Endothelial cell of umbilical vein (primary cell): Measurements from ENCODE around the gene TNRC6A.

ENCODE experiments used
- CTCF ChIP-seq, 2 donors: IDR thresholded peaks; 1 replicate in 1 of 2; 2 replicates in 1 of 2; pipeline ENCODE4 v1.5.1; 2011; ENCODE audit warnings: low read length in 2 of 2, mild to moderate bottlenecking in 2 of 2, moderate library complexity in 2 of 2, control low read depth in 1 of 2, inconsistent platforms in 1 of 2, low read depth in 1 of 2; ENCODE audit not compliant: insufficient read depth in 1 of 2; ENCODE audit errors: extremely low read depth in 1 of 2
- EZH2 ChIP-seq: IDR thresholded peaks from 2 replicates; pipeline ENCODE4 v1.6.1; 2012; ENCODE audit warnings: borderline replicate concordance, low read depth, mild to moderate bottlenecking, moderate library complexity, low read length, inconsistent platforms; ENCODE audit not compliant: severe bottlenecking
- POLR2AphosphoS5 ChIP-seq: IDR thresholded peaks from 2 replicates; pipeline ENCODE4 v1.6.1; 2012; ENCODE audit warnings: low read depth, mild to moderate bottlenecking, control low read depth, low read length, moderate library complexity; ENCODE audit not compliant: insufficient read depth

- TF ChIP-seq EZH2 (no peak), POLR2AphosphoS5 (no peak), CTCF (IDR thresholded peaks at IDR 0.05; ENCODE audit: extremely low read depth in 1 of 2, insufficient read depth in 1 of 2, low read depth in 1 of 2, low read length in 2 of 2) (no peak)
These were observed 122.8 kb downstream of the TNRC6A start for GRCh38 chr16:24852281-24852721.
